SK-N-SH (cell line): ENCODE results near the gene KCNE1.

Source experiments
- FOXM1 ChIP-seq: IDR thresholded peaks from 2 replicates; pipeline ENCODE4 v1.4.0; 2012; ENCODE audit warnings: low read depth, mild to moderate bottlenecking
- POLR2AphosphoS5 ChIP-seq: IDR thresholded peaks from 2 replicates; pipeline ENCODE4 v1.6.1; 2012; ENCODE audit warnings: low read depth, low read length
- TF ChIP-seq, protein P1 (sequence below): fragments of 200-600 bp; sonication (generic); IDR thresholded peaks from 2 replicates; pipeline ENCODE4 v1.6.1; 2017; ENCODE audit warnings: antibody characterized with exemption, mild to moderate bottlenecking, moderate library complexity

DNA sequence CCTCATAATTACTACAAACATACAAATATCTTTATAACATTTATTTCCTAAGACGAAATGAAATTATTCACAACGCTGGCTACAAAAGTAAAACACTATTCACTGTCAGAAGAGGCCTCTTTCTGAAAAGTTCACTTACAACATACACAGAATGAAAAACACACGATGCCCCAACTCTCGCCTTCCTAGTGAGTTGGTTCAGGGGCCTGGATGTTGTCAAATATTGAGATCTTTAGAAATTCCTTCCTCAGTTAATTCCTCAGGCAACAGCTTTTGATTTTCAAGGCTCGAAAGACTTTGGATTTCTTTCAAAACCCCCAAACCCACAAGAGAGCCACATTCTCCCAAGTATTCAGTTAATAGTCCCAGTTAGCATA, 14.2 kb upstream of the KCNE1 start:
- TF ChIP-seq FOXM1: no peak
- no peak for TF ChIP-seq POLR2AphosphoS5
- TF ChIP-seq, protein P1, sequence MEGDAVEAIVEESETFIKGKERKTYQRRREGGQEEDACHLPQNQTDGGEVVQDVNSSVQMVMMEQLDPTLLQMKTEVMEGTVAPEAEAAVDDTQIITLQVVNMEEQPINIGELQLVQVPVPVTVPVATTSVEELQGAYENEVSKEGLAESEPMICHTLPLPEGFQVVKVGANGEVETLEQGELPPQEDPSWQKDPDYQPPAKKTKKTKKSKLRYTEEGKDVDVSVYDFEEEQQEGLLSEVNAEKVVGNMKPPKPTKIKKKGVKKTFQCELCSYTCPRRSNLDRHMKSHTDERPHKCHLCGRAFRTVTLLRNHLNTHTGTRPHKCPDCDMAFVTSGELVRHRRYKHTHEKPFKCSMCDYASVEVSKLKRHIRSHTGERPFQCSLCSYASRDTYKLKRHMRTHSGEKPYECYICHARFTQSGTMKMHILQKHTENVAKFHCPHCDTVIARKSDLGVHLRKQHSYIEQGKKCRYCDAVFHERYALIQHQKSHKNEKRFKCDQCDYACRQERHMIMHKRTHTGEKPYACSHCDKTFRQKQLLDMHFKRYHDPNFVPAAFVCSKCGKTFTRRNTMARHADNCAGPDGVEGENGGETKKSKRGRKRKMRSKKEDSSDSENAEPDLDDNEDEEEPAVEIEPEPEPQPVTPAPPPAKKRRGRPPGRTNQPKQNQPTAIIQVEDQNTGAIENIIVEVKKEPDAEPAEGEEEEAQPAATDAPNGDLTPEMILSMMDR: no peak
